OCI-LY1 (cell line): ENCODE measurements around the gene PCNX2.

Experiments
- CTCF ChIP-seq: fragments of 200-600 bp; sonication (generic), shearing (Covaris generic); IDR thresholded peaks from 2 replicates; pipeline ENCODE4 v1.5.1; 2017; ENCODE audit warnings: mild to moderate bottlenecking, antibody characterized with exemption, low read length, moderate library complexity, mixed read lengths
- EZH2 ChIP-seq: fragments of 200-600 bp; sonication (generic), shearing (Covaris generic); IDR thresholded peaks from 2 replicates; pipeline ENCODE4 v1.8.0; 2017; ENCODE audit warnings: borderline replicate concordance, mixed run types, mild to moderate bottlenecking, antibody characterized with exemption, low read length, moderate library complexity, mixed read lengths

- TF ChIP-seq CTCF (no peak), EZH2 (no peak)
These were observed 309.5 kb downstream of the PCNX2 start for GRCh38 chr1:232985882-232986526.
